ENCODE measurements around the gene CNTNAP5. TPM values are rescaled to one million over a fixed set of nuclear protein-coding genes. Genes with fewer than 3 reads are reported as not detected.

Gene CNTNAP5
- total and polyA plus RNA-seq, 4 experiments from 2014 or later = not detected

DNA sequence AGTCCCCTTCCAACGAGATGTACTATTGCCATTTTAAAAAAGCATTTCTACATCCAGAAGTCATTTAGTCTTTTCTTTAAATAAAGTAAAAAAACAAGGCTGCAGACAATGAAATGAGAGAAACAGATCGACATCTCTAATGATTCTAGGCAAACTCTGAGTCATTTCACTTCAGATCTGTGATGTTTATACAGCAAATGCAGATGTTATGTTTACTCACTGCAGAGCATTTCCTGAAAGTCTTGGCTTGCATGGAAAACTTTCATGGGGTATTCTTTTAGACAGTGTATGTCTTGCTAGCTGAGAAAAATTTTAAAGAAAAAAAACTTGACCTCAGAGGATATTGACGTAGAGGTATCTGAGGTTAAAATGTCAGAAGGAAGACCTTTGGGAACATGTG is 797.4 kb downstream of the CNTNAP5 start:
- no peaks in the 10 kb centered on the region for H3K4me1 ChIP-seq (ENCODE audit: insufficient read depth, low read length)
- H3K9me3 ChIP-seq (ENCODE audit: control insufficient read depth in 1 of 2, low read length in 2 of 2) = no peaks in the 10 kb centered on the region
- Mint-ChIP-seq H3K4me1 (no peaks in the 10 kb centered on the region), H3K36me3 (no peaks in the 10 kb centered on the region), H3K9me3 (peaks cover 2 to 11% (median 5%) of the 10 kb centered on the region in 8 donors), H3K27me3 (no peaks in the 10 kb centered on the region), H3K4me3 (no peak overlapping the region), H3K27ac (no peak overlapping the region)
- intact Hi-C loops (cut with micrococcal nuclease) = no loop called here
- DNase-seq = no peak
- H3K4me3 ChIP-seq (ENCODE audit: low read length in 2 of 2) = no peak overlapping the region
- H3K27me3 ChIP-seq (ENCODE audit: insufficient read depth, low read length) = no peaks in the 10 kb centered on the region
- H3K36me3 ChIP-seq (ENCODE audit: insufficient read depth, low read length) = no peaks in the 10 kb centered on the region
- CTCF ChIA-PET (ENCODE audit: partially characterized antibody) = no interaction called here
- POLR2A ChIA-PET (ENCODE audit: partially characterized antibody) = no interaction called here
- H3K27ac ChIP-seq (ENCODE audit: low read depth, low read length) = no peak overlapping the region

GRCh38 chr2:124824441-124824840 is 799.4 kb downstream of the CNTNAP5 start:
- intact Hi-C loops (cut with micrococcal nuclease) = no loop called here
- no peaks in the 10 kb centered on the region for H3K36me3 Mint-ChIP-seq
- no peak for DNase-seq
- H3K36me3 ChIP-seq (ENCODE audit: insufficient read depth, low read length) = no peaks in the 10 kb centered on the region
- peaks cover 0 to 10% (median 6%) of the 10 kb centered on the region in 8 donors for H3K9me3 Mint-ChIP-seq
- H3K9me3 ChIP-seq (ENCODE audit: control insufficient read depth in 1 of 2, low read length in 2 of 2) = no peaks in the 10 kb centered on the region
- H3K27ac ChIP-seq (ENCODE audit: low read depth, low read length) = no peak overlapping the region
- no peaks in the 10 kb centered on the region for H3K4me1 ChIP-seq (ENCODE audit: insufficient read depth, low read length)
- no peaks in the 10 kb centered on the region for H3K27me3 Mint-ChIP-seq
- H3K4me3 ChIP-seq (ENCODE audit: low read length in 2 of 2) = no peak overlapping the region
- CTCF ChIA-PET (ENCODE audit: partially characterized antibody) = no interaction called here
- POLR2A ChIA-PET (ENCODE audit: partially characterized antibody) = no interaction called here
- H3K4me1 Mint-ChIP-seq = no peaks in the 10 kb centered on the region
- no peak overlapping the region for H3K27ac Mint-ChIP-seq
- no peak overlapping the region for H3K4me3 Mint-ChIP-seq
- no peaks in the 10 kb centered on the region for H3K27me3 ChIP-seq (ENCODE audit: insufficient read depth, low read length)

- CTCF ChIA-PET (ENCODE audit: partially characterized antibody) = no interaction called here
Measured at GRCh38 chr2:124832521-124832920, 807.4 kb downstream of the CNTNAP5 start.

DNA sequence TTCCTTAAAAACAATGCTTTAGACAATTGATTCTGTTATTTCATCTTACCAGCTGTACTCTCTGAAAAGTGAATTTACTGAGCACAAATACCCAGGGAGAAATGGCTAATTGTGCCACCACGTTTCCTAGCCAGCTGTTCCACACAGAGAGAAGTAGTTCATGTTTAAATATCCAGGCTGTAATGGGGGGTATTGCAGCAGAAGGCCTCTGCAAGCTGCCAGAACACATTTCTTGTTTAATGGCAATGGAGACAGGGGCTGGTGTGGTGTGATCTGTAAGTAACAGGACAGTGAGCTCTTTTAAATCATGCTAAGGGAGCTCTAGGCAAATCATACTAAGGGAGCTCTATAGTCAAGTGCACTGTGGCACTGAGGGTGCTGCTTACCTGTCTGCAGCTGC is 809.2 kb downstream of the CNTNAP5 start:
- Histone ChIP-seq H3K9me3 (ENCODE audit: control insufficient read depth in 1 of 2, low read length in 2 of 2) (no peaks in the 10 kb centered on the region), H3K4me1 (ENCODE audit: insufficient read depth, low read length) (no peaks in the 10 kb centered on the region), H3K36me3 (ENCODE audit: insufficient read depth, low read length) (no peaks in the 10 kb centered on the region), H3K27me3 (ENCODE audit: insufficient read depth, low read length) (no peaks in the 10 kb centered on the region), H3K27ac (ENCODE audit: low read depth, low read length) (no peak overlapping the region), H3K4me3 (ENCODE audit: low read length in 2 of 2) (no peak overlapping the region)
- H3K4me3 Mint-ChIP-seq = no peak overlapping the region
- ChIA-PET POLR2A (ENCODE audit: partially characterized antibody) (no interaction called here), CTCF (ENCODE audit: partially characterized antibody) (no interaction called here)
- H3K27ac Mint-ChIP-seq = no peak overlapping the region
- intact Hi-C loops (cut with micrococcal nuclease) = no loop called here
- peaks cover 0 to 12% (median 6%) of the 10 kb centered on the region in 8 donors for H3K9me3 Mint-ChIP-seq
- H3K4me1 Mint-ChIP-seq = no peaks in the 10 kb centered on the region
- no peaks in the 10 kb centered on the region for H3K36me3 Mint-ChIP-seq
- peaks cover 0 to 1% of the 10 kb centered on the region in 2 donors for H3K27me3 Mint-ChIP-seq
- no peak for DNase-seq

More at GRCh38 chr2:124832521-124832920, 807.4 kb downstream of the CNTNAP5 start:
- Histone ChIP-seq H3K27me3 (ENCODE audit: insufficient read depth, low read length) (no peaks in the 10 kb centered on the region), H3K27ac (ENCODE audit: low read depth, low read length) (no peak overlapping the region), H3K9me3 (ENCODE audit: control insufficient read depth in 1 of 2, low read length in 2 of 2) (no peaks in the 10 kb centered on the region), H3K4me3 (ENCODE audit: low read length in 2 of 2) (no peak overlapping the region), H3K4me1 (ENCODE audit: insufficient read depth, low read length) (no peaks in the 10 kb centered on the region), H3K36me3 (ENCODE audit: insufficient read depth, low read length) (no peaks in the 10 kb centered on the region)
- intact Hi-C loops (cut with micrococcal nuclease) = no loop called here
- Mint-ChIP-seq H3K4me1 (no peaks in the 10 kb centered on the region), H3K4me3 (no peak overlapping the region), H3K9me3 (peaks cover 0 to 14% (median 8%) of the 10 kb centered on the region in 8 donors), H3K27me3 (no peaks in the 10 kb centered on the region), H3K27ac (no peak overlapping the region), H3K36me3 (no peaks in the 10 kb centered on the region)
- POLR2A ChIA-PET (ENCODE audit: partially characterized antibody) = no interaction called here
- DNase-seq = no peak

- no peaks in the 10 kb centered on the region for H3K4me1 ChIP-seq (ENCODE audit: insufficient read depth, low read length)
- ChIA-PET CTCF (ENCODE audit: partially characterized antibody) (no interaction called here), POLR2A (ENCODE audit: partially characterized antibody) (no interaction called here)
- Mint-ChIP-seq H3K36me3 (no peaks in the 10 kb centered on the region), H3K4me3 (no peak overlapping the region), H3K4me1 (no peaks in the 10 kb centered on the region), H3K9me3 (peaks cover 0 to 14% (median 7%) of the 10 kb centered on the region in 8 donors), H3K27ac (no peak overlapping the region), H3K27me3 (peaks cover 0 to 1% of the 10 kb centered on the region in 2 donors)
- intact Hi-C loops (cut with micrococcal nuclease) = no loop called here
- H3K36me3 ChIP-seq (ENCODE audit: insufficient read depth, low read length) = no peaks in the 10 kb centered on the region
- no peak overlapping the region for H3K27ac ChIP-seq (ENCODE audit: low read depth, low read length)
- no peak for DNase-seq
- no peaks in the 10 kb centered on the region for H3K27me3 ChIP-seq (ENCODE audit: insufficient read depth, low read length)
- no peaks in the 10 kb centered on the region for H3K9me3 ChIP-seq (ENCODE audit: control insufficient read depth in 1 of 2, low read length in 2 of 2)
- H3K4me3 ChIP-seq (ENCODE audit: low read length in 2 of 2) = no peak overlapping the region
Measured at GRCh38 chr2:124835331-124835730, 810.2 kb downstream of the CNTNAP5 start.

DNA sequence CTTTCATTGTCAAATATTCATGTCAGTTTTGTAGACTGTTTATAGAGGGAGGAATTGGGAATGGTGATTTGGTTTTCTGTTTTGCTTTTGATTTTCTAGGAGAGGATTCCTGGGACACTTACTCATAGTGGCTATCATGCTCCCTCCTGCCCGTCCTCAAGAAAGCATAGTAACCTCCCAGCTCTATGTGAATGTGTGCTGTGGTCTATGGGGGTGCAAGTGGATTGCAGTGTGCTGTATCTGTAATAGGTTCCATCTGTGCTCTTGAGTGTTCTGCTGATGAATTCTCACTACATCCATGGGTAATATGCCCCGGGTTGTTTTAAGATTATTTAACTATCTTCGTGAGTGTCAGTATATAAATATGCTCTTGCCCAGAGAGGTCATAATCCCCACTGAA is 811.3 kb downstream of the CNTNAP5 start:
- no peak overlapping the region for H3K4me3 ChIP-seq (ENCODE audit: low read length in 2 of 2)
- peaks cover 0 to 1% of the 10 kb centered on the region in 2 donors for H3K27me3 Mint-ChIP-seq
- H3K9me3 ChIP-seq (ENCODE audit: control insufficient read depth in 1 of 2, low read length in 2 of 2) = no peaks in the 10 kb centered on the region
- no peak overlapping the region for H3K27ac Mint-ChIP-seq
- H3K4me3 Mint-ChIP-seq = no peak overlapping the region
- CTCF ChIA-PET (ENCODE audit: partially characterized antibody) = no interaction called here
- H3K4me1 ChIP-seq (ENCODE audit: insufficient read depth, low read length) = no peaks in the 10 kb centered on the region
- POLR2A ChIA-PET (ENCODE audit: partially characterized antibody) = no interaction called here
- no peak for DNase-seq
- intact Hi-C loops (cut with micrococcal nuclease) = no loop called here
- no peaks in the 10 kb centered on the region for H3K36me3 ChIP-seq (ENCODE audit: insufficient read depth, low read length)
- H3K27me3 ChIP-seq (ENCODE audit: insufficient read depth, low read length) = no peaks in the 10 kb centered on the region
- H3K36me3 Mint-ChIP-seq = no peaks in the 10 kb centered on the region
- H3K27ac ChIP-seq (ENCODE audit: low read depth, low read length) = no peak overlapping the region
- peaks cover 3 to 12% (median 4%) of the 10 kb centered on the region in 8 donors for H3K9me3 Mint-ChIP-seq
- H3K4me1 Mint-ChIP-seq = no peaks in the 10 kb centered on the region

DNA sequence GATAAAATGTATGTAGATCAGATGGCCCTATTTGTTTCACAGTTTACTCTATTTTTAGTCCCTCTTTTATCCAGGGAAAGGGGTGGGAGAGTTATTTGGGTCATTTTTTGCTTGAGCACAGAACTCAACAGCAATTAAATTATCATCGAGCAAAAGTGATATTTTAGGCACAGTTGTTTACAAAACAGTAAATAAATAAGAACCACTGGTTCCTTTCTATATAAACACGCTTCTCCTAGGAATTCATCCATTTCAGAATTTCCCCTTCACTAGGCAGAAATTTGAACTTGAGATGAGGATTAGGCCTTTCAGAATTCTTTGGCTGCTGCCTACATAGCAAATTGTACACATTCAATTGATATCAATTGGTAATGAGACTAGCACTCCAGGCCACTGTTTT is 812.4 kb downstream of the CNTNAP5 start:
- DNase-seq = no peak
- CTCF ChIA-PET (ENCODE audit: partially characterized antibody) = no interaction called here
- Mint-ChIP-seq H3K4me1 (no peaks in the 10 kb centered on the region), H3K27me3 (peaks cover 0 to 1% of the 10 kb centered on the region in 2 donors), H3K9me3 (peaks cover 2 to 14% (median 6%) of the 10 kb centered on the region in 8 donors), H3K27ac (no peak overlapping the region), H3K4me3 (no peak overlapping the region), H3K36me3 (no peaks in the 10 kb centered on the region)
- Histone ChIP-seq H3K4me1 (ENCODE audit: insufficient read depth, low read length) (no peaks in the 10 kb centered on the region), H3K36me3 (ENCODE audit: insufficient read depth, low read length) (no peaks in the 10 kb centered on the region), H3K27ac (ENCODE audit: low read depth, low read length) (no peak overlapping the region), H3K4me3 (ENCODE audit: low read length in 2 of 2) (no peak overlapping the region), H3K9me3 (ENCODE audit: control insufficient read depth in 1 of 2, low read length in 2 of 2) (no peaks in the 10 kb centered on the region), H3K27me3 (ENCODE audit: insufficient read depth, low read length) (no peaks in the 10 kb centered on the region)
- intact Hi-C loops (cut with micrococcal nuclease) = no loop called here
- POLR2A ChIA-PET (ENCODE audit: partially characterized antibody) = no interaction called here

- Histone ChIP-seq H3K4me1 (ENCODE audit: insufficient read depth, low read length) (no peaks in the 10 kb centered on the region), H3K27me3 (ENCODE audit: insufficient read depth, low read length) (no peaks in the 10 kb centered on the region), H3K36me3 (ENCODE audit: insufficient read depth, low read length) (no peaks in the 10 kb centered on the region), H3K9me3 (ENCODE audit: control insufficient read depth in 1 of 2, low read length in 2 of 2) (no peaks in the 10 kb centered on the region), H3K27ac (ENCODE audit: low read depth, low read length) (no peak overlapping the region), H3K4me3 (ENCODE audit: low read length in 2 of 2) (no peak overlapping the region)
- Mint-ChIP-seq H3K4me3 (no peak overlapping the region), H3K9me3 (peaks cover 2 to 13% (median 6%) of the 10 kb centered on the region in 8 donors), H3K27me3 (peaks cover 0 to 1% of the 10 kb centered on the region in 2 donors), H3K4me1 (no peaks in the 10 kb centered on the region), H3K27ac (no peak overlapping the region), H3K36me3 (no peaks in the 10 kb centered on the region)
- POLR2A ChIA-PET (ENCODE audit: partially characterized antibody) = no interaction called here
- CTCF ChIA-PET (ENCODE audit: partially characterized antibody) = no interaction called here
- no peak for DNase-seq
- intact Hi-C loops (cut with micrococcal nuclease) = no loop called here
Measured at GRCh38 chr2:124838406-124838805, 813.3 kb downstream of the CNTNAP5 start.
